Astrocyte (in vitro differentiated cells and primary cell): ENCODE results near the gene COL6A3.

Source experiments
- CTCF ChIP-seq: IDR thresholded peaks from 2 replicates; pipeline ENCODE4 v1.5.1; 2011; ENCODE audit warnings: low read depth, mild to moderate bottlenecking, inconsistent platforms, low read length, moderate library complexity; ENCODE audit not compliant: insufficient read depth
- EZH2 ChIP-seq: IDR thresholded peaks from 2 replicates; pipeline ENCODE4 v1.6.1; 2012; ENCODE audit warnings: mild to moderate bottlenecking, low read length, inconsistent platforms; ENCODE audit not compliant: insufficient read depth

- TF ChIP-seq CTCF (no peak), EZH2 (no peak)
Observed at GRCh38 chr2:237301595-237301994, 112.4 kb downstream of the COL6A3 start.
